H1 (cell line): ENCODE results near the gene AANAT. TPM values are rescaled to one million over a fixed set of nuclear protein-coding genes. Genes with fewer than 3 reads are reported as not detected.

Source experiments
- CTCF ChIA-PET: fragments of 300-600 bp; sonication (Branson Sonifier 250); formaldehyde crosslinking; loops from one replicate; lab custom pipeline; 2021; ENCODE audit not compliant: partially characterized antibody; lab: Charles Lee
- POLR2A ChIA-PET: fragments of 300-600 bp; sonication (Branson Sonifier 250); formaldehyde crosslinking; loops from one replicate; lab custom pipeline; 2021; ENCODE audit warnings: inconsistent platforms; ENCODE audit not compliant: partially characterized antibody; lab: Charles Lee
- DNase-seq, 2 experiments: peaks; one replicate each; pipeline versions ENCODE4 v3.0.0 to v3.0.0-alpha.2; 2010 to 2022; ENCODE audit warnings: low spot score in 2 of 2, low read depth in 1 of 2, mixed read lengths in 1 of 2
- FAIRE-seq: peaks from 2 replicates; lab custom pipeline; 2011; peaks lifted over from hg19 to GRCh38; lab: Jason Lieb, UNC
- H2AFZ ChIP-seq: 2 replicates; pipeline ENCODE4 v1.8.1; 2012; ENCODE audit warnings: low read length, inconsistent platforms
- H2AK5ac ChIP-seq: 2 replicates; pipeline ENCODE4 v1.6.1; 2013; ENCODE audit warnings: low read depth, low read length
- H2BK120ac ChIP-seq: replicated peaks from 2 replicates; pipeline ENCODE3; 2013; ENCODE audit warnings: low read depth, low read length, inconsistent platforms
- H2BK12ac ChIP-seq: 2 replicates; pipeline ENCODE4 v1.6.1; 2013; ENCODE audit warnings: low read depth, low read length
- H2BK15ac ChIP-seq: 2 replicates; pipeline ENCODE4 v1.6.1; 2013; ENCODE audit warnings: low read length
- H2BK20ac ChIP-seq: 2 replicates; pipeline ENCODE4 v1.6.1; 2013; ENCODE audit warnings: low read length
- H2BK5ac ChIP-seq: 2 replicates; pipeline ENCODE4 v1.6.1; 2013; ENCODE audit warnings: low read depth, low read length
- H3K14ac ChIP-seq: 2 replicates; pipeline ENCODE4 v1.6.1; 2013; ENCODE audit warnings: inconsistent platforms; ENCODE audit not compliant: insufficient read length
- H3K18ac ChIP-seq: 2 replicates; pipeline ENCODE4 v1.6.1; 2013; ENCODE audit warnings: low read length; ENCODE audit errors: extremely low read depth
- H3K23ac ChIP-seq: 2 replicates; pipeline ENCODE4 v1.6.1; 2013; ENCODE audit warnings: inconsistent platforms; ENCODE audit not compliant: insufficient read length
- H3K23me2 ChIP-seq: 2 replicates; pipeline ENCODE4 v1.6.1; 2013; ENCODE audit warnings: low read depth, low read length
- H3K27ac ChIP-seq: 2 replicates; pipeline ENCODE4 v1.6.1; 2011; ENCODE audit warnings: low read depth, low read length, inconsistent platforms
- H3K27me3 ChIP-seq, 4 experiments: replicated peaks in 1 of 4; 1 replicate in 1 of 4; 2 replicates in 3 of 4; pipeline versions ENCODE4 v1.6.1 to v1.8.1; 2011 to 2013; ENCODE audit warnings: low read length in 3 of 4, mild to moderate bottlenecking in 3 of 4, inconsistent platforms in 2 of 4, mixed read lengths in 2 of 4, moderate library complexity in 1 of 4; ENCODE audit not compliant: control insufficient read depth in 3 of 4, insufficient read depth in 3 of 4; ENCODE audit errors: extremely low read depth in 1 of 4
- H3K36me3 ChIP-seq, 4 experiments: 2 replicates each; pipeline versions ENCODE4 v1.6.1 to v1.8.1; 2011 to 2013; ENCODE audit warnings: mild to moderate bottlenecking in 4 of 4, low read length in 3 of 4, moderate library complexity in 2 of 4, control low read depth in 1 of 4, inconsistent platforms in 1 of 4; ENCODE audit not compliant: insufficient read depth in 4 of 4, control insufficient read depth in 2 of 4
- H3K4ac ChIP-seq: replicated peaks from 2 replicates; pipeline ENCODE3; 2013; ENCODE audit warnings: low read length, low read depth, mixed read lengths, inconsistent platforms; ENCODE audit not compliant: insufficient read length
- H3K4me1 ChIP-seq, 4 experiments: replicated peaks in 1 of 4; 1 replicate in 1 of 4; 2 replicates in 3 of 4; pipeline versions ENCODE4 v1.6.1 to v1.8.1; 2011 to 2013; ENCODE audit warnings: low read length in 3 of 4, inconsistent platforms in 2 of 4, mixed read lengths in 1 of 4; ENCODE audit not compliant: insufficient read depth in 4 of 4, control insufficient read depth in 3 of 4
- H3K4me2 ChIP-seq, 2 experiments: 2 replicates each; pipeline versions ENCODE4 v1.6.1 to v1.8.1; 2011 to 2013; ENCODE audit warnings: low read depth in 2 of 2, low read length in 2 of 2, control low read depth in 1 of 2, inconsistent platforms in 1 of 2, mild to moderate bottlenecking in 1 of 2; ENCODE audit not compliant: insufficient read depth in 1 of 2
- H3K4me3 ChIP-seq, 4 experiments: fragments of 200-600, 300-600 bp in 1 of 4; sonication (generic), shearing (Covaris generic), sonication (Bioruptor Twin) in 1 of 4; 2 replicates each; pipeline versions ENCODE4 v1.5.1 to v1.8.1; 2011 to 2016; ENCODE audit warnings: low read length in 4 of 4, low read depth in 3 of 4, control low read depth in 2 of 4, inconsistent platforms in 2 of 4, mild to moderate bottlenecking in 2 of 4, mixed read lengths in 1 of 4, moderate library complexity in 1 of 4; ENCODE audit not compliant: insufficient read depth in 2 of 4; ENCODE audit errors: extremely low read depth in 1 of 4
- H3K56ac ChIP-seq: replicated peaks from 2 replicates; pipeline ENCODE3; 2013; ENCODE audit warnings: low read depth, mild to moderate bottlenecking, mixed read lengths, low read length, inconsistent platforms; ENCODE audit not compliant: insufficient read length
- H3K79me1 ChIP-seq: 2 replicates; pipeline ENCODE4 v1.6.1; 2013; ENCODE audit warnings: low read depth, low read length, control low read depth
- H3K79me2 ChIP-seq, 2 experiments: 2 replicates each; pipeline versions ENCODE4 v1.6.1 to v1.8.1; 2012 to 2013; ENCODE audit warnings: low read length in 2 of 2, mild to moderate bottlenecking in 2 of 2, inconsistent platforms in 1 of 2; ENCODE audit not compliant: insufficient read depth in 2 of 2, control insufficient read depth in 1 of 2
- H3K9ac ChIP-seq, 4 experiments: replicated peaks in 1 of 4; 1 replicate in 1 of 4; 2 replicates in 3 of 4; pipeline versions ENCODE4 v1.6.1 to v1.8.1; 2011 to 2013; ENCODE audit warnings: low read depth in 3 of 4, low read length in 3 of 4, control low read depth in 2 of 4, mild to moderate bottlenecking in 2 of 4, moderate library complexity in 2 of 4, inconsistent platforms in 1 of 4; ENCODE audit errors: extremely low read depth in 1 of 4
- H3K9me3 ChIP-seq, 2 experiments: 2 replicates each; pipeline versions ENCODE4 v1.6.1 to v1.8.1; 2012 to 2013; ENCODE audit warnings: mild to moderate bottlenecking in 2 of 2, moderate library complexity in 2 of 2, control low read depth in 1 of 2, inconsistent platforms in 1 of 2, low read depth in 1 of 2, low read length in 1 of 2, mixed read lengths in 1 of 2; ENCODE audit not compliant: insufficient read depth in 2 of 2
- H4K20me1 ChIP-seq, 2 experiments: replicated peaks in 1 of 2; 2 replicates each; pipeline versions ENCODE3 to v1.8.1; 2011 to 2013; ENCODE audit warnings: inconsistent platforms in 2 of 2, low read length in 2 of 2, mild to moderate bottlenecking in 1 of 2; ENCODE audit not compliant: insufficient read depth in 2 of 2, control insufficient read depth in 1 of 2
- H4K5ac ChIP-seq: 2 replicates; pipeline ENCODE4 v1.6.1; 2013; ENCODE audit warnings: low read length, low read depth, mixed read lengths, inconsistent platforms; ENCODE audit not compliant: insufficient read length
- H4K8ac ChIP-seq: 2 replicates; pipeline ENCODE4 v1.8.0; 2013; ENCODE audit warnings: mild to moderate bottlenecking, moderate library complexity, low read length, inconsistent platforms; ENCODE audit not compliant: insufficient read depth; ENCODE audit errors: extremely low read depth
- H4K91ac ChIP-seq: replicated peaks from 2 replicates; pipeline ENCODE3; 2013; ENCODE audit warnings: low read length, mixed read lengths, inconsistent platforms; ENCODE audit not compliant: insufficient read length
- ASH2L ChIP-seq: fragments of 200-600, 300-600 bp; sonication (generic); IDR thresholded peaks from one replicate; pipeline ENCODE4 v1.7.1; 2017; ENCODE audit warnings: low read length
- CREB1 ChIP-seq: IDR thresholded peaks from 2 replicates; pipeline ENCODE4 v1.6.1; 2012; ENCODE audit warnings: inconsistent platforms
- EGR1 ChIP-seq: IDR thresholded peaks from 2 replicates; pipeline ENCODE4 v1.6.1; 2011; ENCODE audit warnings: low read depth, low read length, borderline replicate concordance
- JUN ChIP-seq: IDR thresholded peaks from 2 replicates; pipeline ENCODE4 v1.6.1; 2011; ENCODE audit warnings: low read depth, mild to moderate bottlenecking, improper control_type of control experiment, low read length
- POLR2A ChIP-seq, 2 experiments: IDR thresholded peaks; 1 replicate in 1 of 2; 2 replicates in 1 of 2; pipeline ENCODE4 v1.6.1; 2011; ENCODE audit warnings: low read depth in 2 of 2, low read length in 2 of 2, mild to moderate bottlenecking in 2 of 2; ENCODE audit errors: control extremely low read depth in 1 of 2
- RBBP5 ChIP-seq: IDR thresholded peaks from 2 replicates; pipeline ENCODE4 v1.7.1; 2012; ENCODE audit warnings: low read depth, mild to moderate bottlenecking, inconsistent platforms, low read length, moderate library complexity, borderline replicate concordance
- SP4 ChIP-seq: IDR thresholded peaks from 2 replicates; pipeline ENCODE4 v1.6.1; 2012; ENCODE audit warnings: low read length, inconsistent platforms
- SRF ChIP-seq: IDR thresholded peaks from 2 replicates; pipeline ENCODE4 v1.6.1; 2011; ENCODE audit warnings: mild to moderate bottlenecking, low read depth, low read length, moderate library complexity
- YY1 ChIP-seq: IDR thresholded peaks from 2 replicates; pipeline ENCODE4 v1.6.1; 2011; ENCODE audit warnings: low read depth, mild to moderate bottlenecking, low read length
- ZNF274 ChIP-seq: IDR thresholded peaks from 2 replicates; pipeline ENCODE4 v1.7.0; 2012; ENCODE audit warnings: low read length, borderline replicate concordance; ENCODE audit errors: extremely low read depth
- WGBS, 2 experiments: shearing (Covaris generic) in 1 of 2; methylation state at CpG; one replicate each; pipeline versions ENCODE4 v1.1.6 to v1.1.7; 2013 to 2015; ENCODE audit warnings: low lambda C conversion rate in 2 of 2, mixed read lengths in 2 of 2, inconsistent platforms in 1 of 2, low coverage in 1 of 2, missing lambda C conversion rate in 1 of 2; ENCODE audit not compliant: insufficient replicate concordance in 2 of 2, insufficient coverage in 1 of 2, insufficient read length in 1 of 2; ENCODE audit errors: extremely low coverage in 1 of 2, missing lambda C conversion rate in 1 of 2; 5-methylcytosine and 5-hydroxymethylcytosine counted together
- polyA plus RNA-seq, 7 experiments: library from polyadenylated mRNA; depleted of rRNA in 3 of 7; stranded (reverse) in 5 of 7; unstranded in 2 of 7; fragments of >200 nt in 5 of 7; fragments of 200-250 nt in 2 of 7; gene quantifications; 1 replicate in 5 of 7; 2 replicates in 1 of 7; 4 replicates in 1 of 7; pipeline versions ENCODE4 v1.2.1 to v1.2.3, GENCODE V29; 2011 to 2013; ENCODE audit warnings: missing spikeins in 2 of 7, mixed read lengths in 2 of 7
- total RNA-seq: library from RNA; stranded (reverse); fragmentation: NEBNext Ultra II Directional; extraction: Animal tissue kit (Norgen Biotek cat#: 25700); gene quantifications from 2 replicates; pipeline ENCODE4 v1.2.1, GENCODE V29; 2021
- TF ChIP-seq, protein P1 (sequence below): IDR thresholded peaks from 2 replicates; pipeline ENCODE4 v1.6.1; 2011; ENCODE audit warnings: low read length, improper control_type of control experiment

AANAT gene
- total and polyA plus RNA-seq, 2 of the 8 experiments (the other 6 are each of a cell fraction or from before 2014, with no cell fraction given), result 0.53 TPM; not detected in 1

DNA sequence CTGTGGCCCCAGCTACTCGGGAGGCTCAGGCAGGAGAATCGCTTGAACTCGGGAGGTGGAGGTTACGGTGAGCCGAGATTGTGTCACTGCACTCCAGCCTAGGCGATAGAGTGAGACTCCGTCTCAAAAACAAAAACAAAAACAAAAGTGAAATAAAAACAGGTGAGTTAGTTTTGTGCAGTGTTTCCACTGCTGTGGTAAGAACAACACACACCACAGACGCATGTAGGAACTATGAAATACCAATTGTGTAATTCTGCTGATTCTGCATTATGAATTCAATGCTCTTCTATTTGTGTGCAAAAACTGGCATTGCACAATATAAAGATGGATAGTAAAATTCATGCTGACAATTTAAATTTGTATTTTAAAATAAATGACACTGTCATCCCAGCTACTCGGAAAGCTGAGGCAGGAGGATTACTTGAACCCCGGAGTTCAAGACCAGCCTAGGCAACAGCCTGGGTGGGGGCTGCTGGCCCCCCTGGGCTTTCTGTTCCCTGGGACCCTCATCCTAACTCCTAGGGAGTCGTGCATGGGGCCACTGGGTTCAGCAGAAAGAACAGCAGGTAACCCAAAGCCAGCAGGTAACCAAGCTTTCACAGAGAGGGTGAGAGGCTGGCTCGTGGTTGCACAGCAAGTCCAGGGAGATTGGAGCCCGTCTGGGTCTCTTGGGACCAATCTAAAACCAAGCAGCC lies 44.4 kb downstream of the AANAT start:
- ChIA-PET POLR2A (no interaction called here), CTCF (interaction anchor here (1.2 to 20.2 kb wide), 12 partner anchors 8 to 170 kb away, joined by 4 to 446 read pairs (median 10); partner anchors contain the start of genes AANAT and PRCD)
- FAIRE-seq, result no peak
- H2BK12ac ChIP-seq, result no peak overlapping the region
- no peak overlapping the region for H3K4me2 ChIP-seq
- no peak overlapping the region for H3K4me3 ChIP-seq
- no peak overlapping the region for H2AK5ac ChIP-seq
- H3K4ac ChIP-seq, result no peak overlapping the region
- no peaks in the 10 kb centered on the region for H3K79me1 ChIP-seq
- H3K23ac ChIP-seq, result no peak overlapping the region
- H3K18ac ChIP-seq, result no peak overlapping the region
- H3K9ac ChIP-seq, result no peak overlapping the region
- no peak overlapping the region for H3K56ac ChIP-seq
- no peak overlapping the region for H4K8ac ChIP-seq
- no peak overlapping the region for H2BK5ac ChIP-seq
- TF ChIP-seq SP4, result no peak
- no peak for TF ChIP-seq JUN
- no peak for TF ChIP-seq CREB1
- TF ChIP-seq SRF, result no peak
- no peak for TF ChIP-seq ASH2L
- TF ChIP-seq EGR1, result no peak
- TF ChIP-seq POLR2A (IDR thresholded peaks at IDR 0.05; ENCODE audit: control extremely low read depth in 1 of 2, low read depth in 2 of 2, low read length in 2 of 2), result no peak
- no peak for TF ChIP-seq ZNF274
- TF ChIP-seq YY1, result no peak
- TF ChIP-seq, protein P1, sequence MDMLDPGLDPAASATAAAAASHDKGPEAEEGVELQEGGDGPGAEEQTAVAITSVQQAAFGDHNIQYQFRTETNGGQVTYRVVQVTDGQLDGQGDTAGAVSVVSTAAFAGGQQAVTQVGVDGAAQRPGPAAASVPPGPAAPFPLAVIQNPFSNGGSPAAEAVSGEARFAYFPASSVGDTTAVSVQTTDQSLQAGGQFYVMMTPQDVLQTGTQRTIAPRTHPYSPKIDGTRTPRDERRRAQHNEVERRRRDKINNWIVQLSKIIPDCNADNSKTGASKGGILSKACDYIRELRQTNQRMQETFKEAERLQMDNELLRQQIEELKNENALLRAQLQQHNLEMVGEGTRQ, result no peak
- TF ChIP-seq RBBP5, result no peak
- H3K9me3 ChIP-seq, result no peaks in the 10 kb centered on the region
- H3K4me1 ChIP-seq, result no peaks in the 10 kb centered on the region
- H3K27me3 ChIP-seq, result peaks cover 0 to 3% (median 2%) of the 10 kb centered on the region in 4 experiments; a peak in 5 of 7 replicates
- no peak for DNase-seq
- H2AFZ ChIP-seq, result no peak overlapping the region
- H3K14ac ChIP-seq, result no peak overlapping the region
- H3K27ac ChIP-seq, result no peak overlapping the region
- H2BK120ac ChIP-seq, result no peak overlapping the region
- no peaks in the 10 kb centered on the region for H3K36me3 ChIP-seq
- H4K91ac ChIP-seq, result no peak overlapping the region
- H2BK15ac ChIP-seq, result no peak overlapping the region
- no peaks in the 10 kb centered on the region for H3K23me2 ChIP-seq
- H2BK20ac ChIP-seq, result no peak overlapping the region
- WGBS, 2 experiments, result 89% methylated on average over 13 of the region's 13 CpGs; no CpG with 5 or more reads in 1 of the 2 experiments
- H3K79me2 ChIP-seq, result no peaks in the 10 kb centered on the region
- no peak overlapping the region for H4K5ac ChIP-seq
- H4K20me1 ChIP-seq, result no peaks in the 10 kb centered on the region
